GM18873 (cell line): ENCODE measurements around the gene INPP4A.

ENCODE experiments used
- ATAC-seq: cut with Tn5 transposase; IDR thresholded peaks from one replicate; pipeline ENCODE4 v1.9.1; 2021; ENCODE audit warnings: mild to moderate bottlenecking, moderate library complexity, moderate number of reproducible peaks; ENCODE audit not compliant: unreplicated experiment, low FRiP score

Gene INPP4A

GRCh38 chr2:98554116-98554861 is 109.6 kb downstream of the INPP4A start:
- no peak for ATAC-seq

GRCh38 chr2:98555696-98556095 is 111.0 kb downstream of the INPP4A start:
- no peak for ATAC-seq

GRCh38 chr2:98556344-98557033 is 111.8 kb downstream of the INPP4A start:
- no peak for ATAC-seq

GRCh38 chr2:98558852-98559530 is 114.3 kb downstream of the INPP4A start:
- ATAC-seq: no peak

- ATAC-seq: no peak
These were observed 114.9 kb downstream of the INPP4A start for GRCh38 chr2:98559581-98559980.

GRCh38 chr2:98560256-98560771 is 115.7 kb downstream of the INPP4A start:
- ATAC-seq: no peak

- ATAC-seq: no peak
These were observed 116.4 kb downstream of the INPP4A start for GRCh38 chr2:98561018-98561417.

GRCh38 chr2:98561902-98562695 is 117.4 kb downstream of the INPP4A start:
- ATAC-seq: no peak

GRCh38 chr2:98563394-98563793 is 118.7 kb downstream of the INPP4A start:
- ATAC-seq: no peak

- no peak for ATAC-seq
These were observed 120.0 kb downstream of the INPP4A start for GRCh38 chr2:98564541-98565132.

GRCh38 chr2:98565286-98565860 is 120.7 kb downstream of the INPP4A start:
- ATAC-seq: no peak

- ATAC-seq: no peak
These were observed 121.3 kb downstream of the INPP4A start for GRCh38 chr2:98565941-98566340.

- no peak for ATAC-seq
These were observed 123.7 kb downstream of the INPP4A start for GRCh38 chr2:98568161-98568956.

GRCh38 chr2:98569197-98569793 is 124.6 kb downstream of the INPP4A start:
- no peak for ATAC-seq

GRCh38 chr2:98569915-98570314 is 125.3 kb downstream of the INPP4A start:
- ATAC-seq: no peak

- ATAC-seq: no peak
These were observed 125.7 kb downstream of the INPP4A start for GRCh38 chr2:98570356-98570755.

GRCh38 chr2:98571121-98571701 is 126.6 kb downstream of the INPP4A start:
- ATAC-seq: no peak

- ATAC-seq: no peak
These were observed 127.1 kb downstream of the INPP4A start for GRCh38 chr2:98571796-98572195.
